Measurements from ENCODE around the gene ARHGAP27. TPM values are rescaled to one million over a fixed set of nuclear protein-coding genes. Genes with fewer than 3 reads are reported as not detected.

ARHGAP27 gene
- total RNA-seq, 1 donor from 2014 or later, result 1.2 TPM

DNA sequence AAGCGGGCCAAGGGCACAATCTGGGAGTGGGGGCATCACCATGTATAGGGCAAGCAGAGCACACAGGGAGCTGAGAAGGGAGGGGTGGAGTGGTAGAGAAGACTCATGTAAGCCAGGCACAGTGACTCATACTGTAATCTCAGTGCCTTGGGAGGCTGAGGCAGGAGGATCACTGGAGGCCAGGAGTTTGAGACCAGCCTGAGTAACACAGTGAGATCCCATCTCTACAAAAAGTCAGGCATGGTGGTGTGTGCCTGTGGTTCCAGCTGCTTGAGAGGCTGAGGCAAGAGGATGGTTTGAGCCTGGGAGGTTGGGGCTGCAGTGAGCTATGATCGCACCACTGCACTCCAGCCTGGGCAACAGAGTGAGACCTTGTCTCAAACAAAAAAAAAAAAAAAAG, 40.8 kb downstream of the ARHGAP27 start:
- no peak for FAIRE-seq
- DNase-seq (ENCODE audit: low spot score in 2 of 2), result no peak

DNA sequence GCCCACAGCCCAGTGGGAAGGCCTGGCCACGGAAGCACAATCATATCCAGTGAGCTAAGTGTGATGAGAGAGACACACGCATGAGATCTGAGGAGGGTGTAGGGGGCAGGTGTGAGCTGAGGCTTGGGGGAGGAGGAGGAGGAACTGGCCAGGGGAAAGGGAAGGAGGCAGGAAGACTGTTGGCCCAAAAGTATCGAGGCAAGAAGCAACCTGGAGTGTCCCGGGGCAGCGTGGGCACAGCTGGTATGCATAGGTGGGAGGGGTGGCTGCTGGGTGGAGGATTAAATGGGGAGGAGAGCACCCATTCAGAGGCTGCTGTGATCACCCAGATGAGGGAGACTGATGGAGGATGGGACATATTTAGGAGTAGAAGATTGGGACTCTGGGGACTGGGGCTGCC, 41.4 kb downstream of the ARHGAP27 start:
- no peak for DNase-seq (ENCODE audit: low spot score in 2 of 2)
- FAIRE-seq, result no peak

DNA sequence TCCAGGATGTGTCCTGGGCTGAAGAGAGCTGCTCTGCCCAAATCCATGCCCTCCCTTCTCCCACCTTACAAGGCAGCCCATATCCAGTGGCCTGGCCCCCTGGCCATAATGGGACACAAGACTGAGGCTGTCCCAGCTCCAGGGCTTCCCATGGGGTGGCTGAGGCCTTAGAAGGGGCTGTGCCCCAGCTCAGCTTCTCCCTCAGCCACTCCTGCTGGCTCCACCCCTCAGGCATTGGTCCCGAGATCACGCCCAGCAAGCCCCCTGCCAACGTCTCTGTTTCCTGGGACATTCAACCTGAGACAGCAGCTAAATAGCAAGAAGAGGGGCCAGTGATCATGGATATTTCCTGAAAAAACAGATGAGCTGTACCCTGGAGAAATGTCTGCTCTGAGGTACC, 43.3 kb downstream of the ARHGAP27 start:
- no peak for DNase-seq (ENCODE audit: low spot score in 2 of 2)
- no peak for FAIRE-seq

DNA sequence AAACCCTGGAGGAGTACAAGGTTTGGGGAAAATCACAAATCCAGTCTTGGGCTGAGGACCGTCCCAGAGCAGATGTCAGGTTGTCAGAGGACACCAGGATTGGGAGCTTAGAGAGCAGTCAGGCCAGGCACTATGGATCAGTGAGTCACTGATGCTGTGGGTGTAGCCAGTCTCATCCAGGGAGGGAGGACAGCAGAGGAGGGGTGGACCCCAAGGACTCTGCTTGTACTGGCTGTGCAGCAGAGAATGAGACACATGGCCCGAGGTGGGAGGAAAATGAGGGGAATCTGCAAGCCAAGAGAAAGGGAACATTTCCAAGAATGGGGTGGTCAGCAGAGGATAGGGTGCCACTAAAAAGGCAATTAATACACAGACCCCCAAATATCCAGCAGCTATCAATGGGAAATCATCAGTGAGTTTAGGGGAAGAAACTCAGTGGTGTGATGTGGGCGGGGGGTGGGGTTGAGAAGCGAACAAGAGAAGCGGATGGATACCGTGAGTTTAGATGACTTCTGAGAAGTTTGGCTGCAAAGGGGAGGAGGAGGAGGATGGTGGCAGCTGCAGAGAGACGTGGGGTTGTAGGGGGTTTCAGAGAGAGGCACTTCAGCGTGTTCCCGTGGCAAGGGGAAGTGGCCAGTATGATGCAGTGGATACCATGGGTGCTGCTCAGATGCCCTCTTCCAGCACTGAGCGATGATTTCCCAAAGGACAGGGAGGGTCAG, 43.9 kb downstream of the ARHGAP27 start:
- no peak for FAIRE-seq
- DNase-seq (ENCODE audit: low spot score in 2 of 2), result no peak

DNA sequence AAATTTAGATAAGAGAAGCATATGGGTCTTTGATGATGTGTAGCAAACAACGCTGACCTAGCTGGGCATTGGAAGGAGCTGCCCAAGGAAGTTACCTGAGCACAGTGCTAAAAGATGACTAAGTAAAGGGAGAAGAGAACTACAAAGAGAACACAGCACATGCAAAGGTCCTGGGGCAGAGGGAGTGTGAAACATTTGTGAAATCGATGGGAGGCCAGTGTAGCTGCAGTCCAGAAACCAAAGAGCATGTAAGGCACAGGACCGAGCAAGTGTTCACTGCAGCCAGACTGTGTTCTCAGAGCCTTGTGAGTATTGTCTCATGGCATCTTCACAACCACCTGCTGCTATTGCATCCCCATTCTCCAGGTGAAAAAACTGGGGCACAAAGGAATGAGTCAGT, 44.9 kb downstream of the ARHGAP27 start:
- FAIRE-seq (no peak), DNase-seq (ENCODE audit: low spot score in 2 of 2) (no peak)

DNA sequence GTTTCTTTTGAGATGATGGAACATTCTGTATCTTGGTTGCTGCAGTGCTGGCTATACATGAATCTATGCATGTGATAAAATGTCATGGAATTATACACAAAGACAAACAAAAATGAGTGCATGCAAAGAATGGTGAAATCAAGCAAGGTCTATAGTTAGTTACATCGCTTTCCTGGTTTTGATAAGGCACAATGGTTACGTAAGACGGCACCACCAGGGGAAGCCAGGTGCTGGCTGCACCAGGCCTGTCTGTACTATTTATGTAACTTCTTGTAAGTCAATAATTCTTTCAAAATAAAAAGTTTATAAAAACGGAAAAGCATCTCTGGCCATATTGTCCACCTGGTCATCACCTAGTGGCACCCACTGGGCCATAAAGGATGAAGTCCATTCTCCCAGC, 46.5 kb downstream of the ARHGAP27 start:
- no peak for DNase-seq (ENCODE audit: low spot score in 2 of 2)
- no peak for FAIRE-seq

DNA sequence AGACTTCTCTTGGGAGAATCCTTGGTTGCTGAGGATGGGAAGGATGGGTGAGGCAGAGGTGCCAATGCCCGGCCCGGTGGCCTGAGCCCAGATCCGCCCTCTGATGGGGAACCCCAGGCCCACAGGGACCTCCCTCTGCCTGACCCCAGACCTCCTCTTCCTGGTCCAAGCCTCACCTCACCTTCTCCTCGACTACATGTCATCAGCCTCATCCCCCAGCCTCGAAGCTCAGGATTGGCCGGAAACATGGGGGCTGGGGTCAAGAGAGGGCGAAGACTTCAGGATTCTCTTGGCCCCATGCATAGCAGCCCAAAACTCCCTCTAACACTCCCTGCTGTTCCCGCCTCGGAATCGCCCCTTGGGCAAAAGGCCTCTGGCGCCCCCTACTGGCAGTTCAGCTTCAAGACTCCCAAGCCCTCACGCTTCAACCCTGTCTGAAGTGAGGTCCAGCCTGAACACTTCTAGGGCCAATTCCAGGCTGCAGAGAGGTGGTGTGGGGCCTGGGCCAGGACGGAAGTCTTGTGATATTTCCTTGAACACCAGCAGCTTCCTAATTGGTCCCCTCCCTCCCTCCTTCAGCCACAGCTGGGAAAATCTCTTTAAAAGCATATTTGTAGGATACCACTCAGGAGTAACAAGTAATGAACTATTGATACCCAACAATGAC, 47.2 kb downstream of the ARHGAP27 start:
- DNase-seq (ENCODE audit: low spot score in 2 of 2) (peak; percentile 66 to 85), FAIRE-seq (no peak)

DNA sequence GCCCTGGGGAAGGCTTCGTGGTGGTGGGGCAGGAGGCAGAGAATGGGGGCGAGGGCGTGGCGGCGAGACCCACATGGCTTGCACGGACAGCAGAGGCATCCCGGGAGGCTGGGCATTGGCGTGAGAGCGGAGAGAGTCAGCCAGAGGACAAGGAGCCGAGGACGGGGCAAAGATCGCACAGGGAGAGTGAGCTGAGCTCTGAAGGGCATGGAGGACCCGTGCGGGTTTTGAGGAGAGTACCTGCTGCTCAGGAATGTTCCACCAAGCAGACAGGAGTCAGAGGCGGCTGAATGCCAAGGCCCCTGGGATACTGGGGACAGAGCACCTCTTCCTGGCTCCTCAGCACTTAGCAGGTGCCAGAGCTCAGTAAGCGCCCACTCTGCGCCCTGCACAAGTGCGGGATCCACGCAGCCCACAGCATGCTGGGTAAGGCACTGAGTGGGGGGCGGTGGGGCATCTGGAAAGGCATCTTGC, 47.8 kb downstream of the ARHGAP27 start:
- DNase-seq (ENCODE audit: low spot score in 2 of 2) (no peak), FAIRE-seq (no peak)

DNA sequence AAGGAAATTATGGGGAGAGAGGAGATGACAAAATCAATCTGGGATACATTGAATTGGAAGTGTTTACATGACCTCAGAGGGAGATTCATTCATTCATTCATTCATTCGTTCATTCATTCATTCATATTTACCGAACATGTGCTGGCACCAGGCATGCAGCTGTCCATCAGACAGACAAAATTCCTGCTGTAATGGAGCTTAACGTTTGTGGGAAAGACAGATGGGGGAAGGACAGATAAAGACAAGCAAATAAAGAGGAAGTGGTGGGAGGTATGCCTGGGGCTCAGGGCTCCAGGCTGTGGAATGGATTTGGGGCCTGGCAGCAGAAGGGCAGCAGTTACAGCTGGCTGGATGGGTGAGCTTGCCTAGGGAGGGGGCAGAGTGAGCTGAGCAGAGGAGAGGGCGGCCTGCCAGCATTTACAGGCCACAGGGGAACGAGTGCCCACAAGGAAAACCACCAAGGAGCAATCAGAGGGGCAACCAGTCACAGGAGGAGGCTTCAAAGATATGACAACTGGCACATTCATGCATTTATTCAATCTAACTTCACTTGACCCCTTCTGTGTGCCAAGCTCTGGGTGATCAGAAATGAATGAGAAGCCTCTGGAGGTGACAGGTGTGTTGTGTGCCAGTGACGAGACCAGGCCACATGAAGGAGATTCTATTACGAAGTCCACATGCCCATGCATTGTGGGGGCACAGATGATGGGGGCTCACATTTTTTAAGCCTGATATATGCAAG, 48.5 kb downstream of the ARHGAP27 start:
- DNase-seq (ENCODE audit: low spot score in 2 of 2), result no peak
- no peak for FAIRE-seq

DNA sequence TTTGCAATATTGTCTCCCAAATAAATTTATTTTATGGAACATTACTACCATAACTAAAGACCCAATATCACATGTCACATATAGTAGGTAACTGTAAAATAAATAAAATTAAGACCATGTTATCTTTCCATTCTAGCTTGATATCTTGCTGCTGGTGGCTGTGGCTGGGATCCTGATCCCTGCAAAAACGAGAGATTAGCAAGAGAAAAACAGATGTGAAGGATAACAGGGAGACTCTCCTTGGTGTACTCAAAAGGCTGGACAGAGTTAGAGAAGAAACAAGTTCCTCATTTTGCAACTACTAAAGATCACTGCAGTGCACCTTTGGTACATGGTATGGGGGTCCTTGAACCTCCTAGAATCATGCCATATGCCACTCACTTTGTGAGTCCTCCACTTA, 49.7 kb downstream of the ARHGAP27 start:
- DNase-seq (ENCODE audit: low spot score in 2 of 2) (no peak), FAIRE-seq (no peak)

DNA sequence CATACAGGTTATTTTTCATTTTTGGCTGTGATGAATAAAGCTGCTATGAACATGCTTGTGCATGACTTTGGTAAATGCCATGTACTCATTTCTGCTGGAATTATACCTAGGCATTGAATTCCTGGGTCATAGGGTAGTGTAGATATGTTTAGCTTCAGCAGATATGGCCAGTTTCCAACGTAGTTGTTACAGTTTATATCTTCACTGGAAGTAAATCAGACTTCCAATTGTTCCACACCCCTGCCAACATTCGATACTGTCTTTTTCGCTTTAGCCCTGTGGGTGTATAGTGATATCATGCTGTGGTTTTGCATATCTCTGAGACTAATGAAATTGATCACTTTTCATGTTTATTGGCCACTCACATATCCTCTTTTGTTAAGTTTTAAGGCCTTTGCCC, 50.4 kb downstream of the ARHGAP27 start:
- FAIRE-seq, result no peak
- DNase-seq (ENCODE audit: low spot score in 2 of 2), result no peak

DNA sequence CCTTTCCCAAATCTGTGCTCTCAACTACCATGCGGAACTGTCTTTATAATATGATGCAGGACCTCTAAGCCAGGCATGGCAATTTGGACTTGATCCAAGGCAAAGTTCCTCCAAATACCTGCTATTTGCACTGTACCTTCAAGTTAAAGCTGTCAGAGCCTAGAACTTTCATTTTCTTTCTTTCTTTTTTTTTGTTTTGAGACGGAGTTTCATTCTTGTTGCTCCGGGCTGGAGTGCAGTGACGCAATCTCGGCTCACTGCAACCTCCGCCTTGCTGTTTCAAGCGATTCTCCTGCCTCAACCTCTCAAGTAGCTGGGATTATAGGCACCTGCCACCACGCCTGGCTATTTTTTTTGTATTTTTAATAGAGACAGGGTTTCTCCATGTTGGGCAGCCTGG, 51.7 kb downstream of the ARHGAP27 start:
- DNase-seq (ENCODE audit: low spot score in 2 of 2) (no peak), FAIRE-seq (no peak)

DNA sequence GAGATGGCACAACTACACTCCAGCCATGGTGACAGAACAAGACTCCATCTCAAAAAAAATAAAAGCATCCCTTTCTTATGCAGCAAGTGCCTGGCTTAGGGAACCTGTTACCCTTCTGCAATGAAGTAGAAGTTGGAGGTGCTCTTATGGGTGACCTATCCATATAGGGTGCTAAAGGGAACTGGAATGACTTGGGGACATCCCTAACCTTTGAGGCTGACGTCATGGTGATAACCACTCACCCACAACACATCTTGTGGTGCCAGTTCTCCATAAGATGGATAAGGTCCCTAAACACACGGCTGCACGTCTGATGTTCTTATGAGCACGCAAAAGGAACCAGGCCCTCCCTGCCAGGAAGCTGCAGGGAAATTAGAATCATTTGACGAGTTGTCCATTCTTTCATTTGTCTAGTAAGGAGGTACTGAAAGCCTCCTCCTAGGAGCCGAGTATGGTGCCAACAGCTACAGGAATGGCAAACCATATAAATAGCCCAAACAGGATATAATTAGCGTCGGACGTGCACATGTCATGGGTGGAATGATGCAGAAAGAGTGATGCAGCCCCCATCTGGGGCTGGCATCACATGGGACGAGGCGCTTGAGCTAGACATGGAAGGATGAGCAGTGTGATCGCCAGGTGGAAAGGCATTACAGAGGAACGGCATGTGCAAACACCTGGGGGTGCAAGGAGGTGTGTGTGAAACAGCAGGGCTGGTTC, 52.5 kb downstream of the ARHGAP27 start:
- no peak for FAIRE-seq

DNA sequence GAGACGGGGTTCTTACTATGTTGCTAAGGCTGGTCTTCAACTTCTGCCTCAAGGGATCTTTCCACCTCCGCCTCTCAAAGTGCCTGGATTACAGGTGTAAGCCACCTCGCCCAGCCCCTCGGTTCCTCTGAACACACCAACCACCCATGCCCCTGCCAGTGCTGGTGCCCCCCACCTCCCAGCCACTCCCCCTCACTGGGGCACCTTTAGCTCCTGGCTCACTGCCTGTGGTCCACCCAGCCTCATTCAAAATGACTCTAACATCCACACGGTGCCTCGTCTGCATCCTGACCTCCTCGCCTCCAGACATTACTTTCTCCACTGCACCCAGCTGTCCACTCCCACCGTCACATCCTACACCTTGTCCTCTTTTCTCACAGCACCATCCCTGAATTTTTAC, 55.3 kb downstream of the ARHGAP27 start:
- no peak for FAIRE-seq
- DNase-seq (ENCODE audit: low spot score in 2 of 2), result no peak

More for the DNA sequence above, 52.5 kb downstream of the ARHGAP27 start:
- no peak for DNase-seq (ENCODE audit: low spot score in 2 of 2)

DNA sequence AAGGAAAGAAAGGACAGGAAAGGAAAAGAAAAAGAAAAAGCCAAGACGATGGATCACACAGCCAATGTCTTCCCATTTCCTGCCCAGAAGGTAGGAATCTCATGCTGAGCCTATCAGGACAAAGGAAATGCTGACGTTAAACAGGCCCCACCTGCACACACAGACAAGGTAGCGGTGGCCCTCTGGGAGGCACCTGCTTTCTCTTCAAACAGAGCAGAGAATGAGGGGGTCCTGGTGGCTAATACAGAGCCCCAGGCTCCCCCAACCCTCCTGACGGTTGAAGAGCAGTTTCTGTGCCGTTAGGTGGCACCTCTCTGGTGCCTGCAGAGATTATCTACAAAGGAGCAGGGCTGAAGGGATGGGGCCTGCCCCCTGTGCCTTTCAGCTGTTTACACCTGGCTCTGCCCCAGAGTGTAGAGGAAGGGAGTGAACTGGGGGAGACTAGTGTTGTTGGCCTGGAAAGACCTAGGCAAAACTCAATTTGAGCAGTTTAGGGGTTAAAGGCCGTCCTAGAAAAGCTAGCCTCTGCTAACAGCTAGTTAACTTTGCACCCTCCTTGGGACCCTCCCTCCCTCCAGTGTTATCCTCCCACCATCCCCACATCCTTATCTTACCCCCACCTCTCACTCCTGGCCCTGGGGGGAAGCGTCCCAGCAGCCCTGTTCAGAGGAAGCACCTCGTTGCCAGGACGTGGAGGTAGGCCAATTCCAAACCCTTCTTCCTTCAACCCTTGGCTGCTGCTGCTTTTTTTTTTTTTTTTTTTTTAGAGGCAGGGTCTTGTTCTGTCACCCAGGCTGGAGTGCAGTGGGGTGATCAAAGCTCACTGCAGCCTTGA, 56.3 kb downstream of the ARHGAP27 start:
- no peak for DNase-seq (ENCODE audit: low spot score in 2 of 2)
- FAIRE-seq, result no peak

DNA sequence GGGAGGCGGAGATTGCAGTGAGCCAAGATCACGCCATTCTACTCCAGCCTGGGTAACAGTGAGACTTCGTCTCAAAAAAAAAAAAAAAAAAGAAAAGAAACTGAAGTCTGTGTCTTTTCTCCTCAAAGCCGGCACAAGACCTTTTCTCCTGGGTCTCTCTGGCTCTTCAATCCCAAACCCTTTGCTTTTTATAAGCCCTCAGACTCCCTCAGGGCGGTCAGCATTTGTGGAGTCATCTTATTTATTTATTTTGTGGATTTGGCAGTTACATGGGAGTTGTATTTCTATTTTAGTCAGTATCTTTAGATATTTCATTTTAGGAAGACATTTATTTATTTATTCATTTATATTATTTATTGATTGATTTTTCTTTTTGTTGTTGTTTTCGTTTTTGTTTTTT, 58.2 kb downstream of the ARHGAP27 start:
- FAIRE-seq (no peak), DNase-seq (ENCODE audit: low spot score in 2 of 2) (no peak)

DNA sequence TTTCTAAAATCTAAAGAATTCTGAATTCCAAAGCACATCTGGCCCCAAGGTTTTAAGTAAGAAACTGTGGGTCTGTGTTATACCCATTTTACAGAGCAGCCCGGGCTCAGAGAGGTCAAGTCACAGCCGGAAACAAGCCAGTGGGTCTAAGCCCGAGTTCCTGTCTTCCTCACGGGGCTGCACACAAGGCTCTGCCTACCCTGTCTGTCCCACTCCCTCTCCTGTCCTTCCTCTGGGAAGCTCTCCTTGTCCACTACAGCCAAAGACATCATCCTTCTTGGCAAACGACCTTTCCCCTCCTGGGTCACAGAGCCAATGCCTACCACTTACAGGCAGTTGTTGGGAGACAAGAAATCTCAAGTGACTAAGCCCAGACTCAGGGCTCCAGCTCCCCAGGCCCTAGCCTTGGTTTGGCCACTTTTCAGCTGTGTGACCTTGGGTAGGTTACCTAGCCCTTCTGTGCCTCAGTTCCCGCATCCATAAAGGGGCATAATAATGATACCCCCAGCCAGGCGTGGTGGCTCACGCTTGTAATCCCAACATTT, 60.3 kb downstream of the ARHGAP27 start:
- no peak for FAIRE-seq
- DNase-seq (ENCODE audit: low spot score in 2 of 2), result no peak

DNA sequence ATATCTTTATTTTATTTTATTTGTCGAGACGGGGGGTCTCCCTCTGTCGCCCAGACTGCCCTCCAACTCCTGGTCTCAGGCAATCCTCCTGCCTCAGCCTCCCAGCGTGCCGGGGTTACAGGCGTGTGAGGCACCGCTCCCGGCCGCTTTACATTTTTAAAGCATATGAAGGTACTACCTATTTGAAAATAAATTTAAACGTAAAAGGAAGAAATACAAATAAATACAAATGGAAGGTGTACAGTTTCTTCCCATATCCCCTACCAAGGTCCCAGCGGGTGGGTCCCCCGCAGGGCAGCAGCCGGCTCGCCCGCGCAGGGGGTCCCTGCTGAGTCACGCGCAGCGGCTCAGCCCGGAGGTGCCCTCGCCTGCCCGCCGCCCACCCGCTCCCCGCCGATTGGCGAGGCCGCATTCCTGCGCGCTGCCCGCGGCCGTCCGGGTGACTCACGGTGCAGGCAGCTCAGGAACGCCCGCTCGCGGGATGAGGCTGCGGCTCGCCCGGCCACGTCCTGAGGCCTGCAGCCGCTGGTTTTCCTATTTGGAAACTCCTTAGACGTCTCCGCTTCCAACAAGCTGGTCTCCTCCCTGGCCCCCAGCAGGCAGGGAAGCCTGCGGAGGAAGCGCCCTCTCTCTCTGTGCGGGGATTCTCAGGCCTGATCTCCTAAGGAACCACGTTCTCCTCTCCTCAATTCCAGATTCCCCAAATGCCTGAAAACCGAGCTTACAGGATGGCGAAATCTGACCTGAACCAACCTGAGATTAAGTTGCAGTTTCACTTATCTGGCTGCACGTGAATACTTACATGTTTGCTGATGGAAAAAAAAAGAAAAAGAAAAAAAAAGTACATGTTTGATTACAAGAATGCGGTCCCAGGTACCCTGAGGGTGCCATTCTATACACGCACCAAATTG, 61.0 kb downstream of the ARHGAP27 start:
- FAIRE-seq (no peak), DNase-seq (ENCODE audit: low spot score in 2 of 2) (peak; percentile 48 to 86)

All from frontal cortex (tissue), 4 donors.